Stimulated activated CD4-positive, alpha-beta T cell treated with anti-CD3 and anti-CD28 coated beads, Interleukin-1b, Interleukin-23, amount 100 ng/mL, for 48 hours (primary cell): ENCODE results near the gene KCNN3.

Source experiments
- DNase-seq: peaks from one replicate; pipeline ENCODE4 v3.0.0-alpha.2; 2020

The KCNN3 gene

GRCh38 chr1:154812877-154813276 is 57.2 kb downstream of the KCNN3 start:
- no peak for DNase-seq

GRCh38 chr1:154810571-154810970 is 59.5 kb downstream of the KCNN3 start:
- peak; percentile 11 for DNase-seq

GRCh38 chr1:154809436-154810413 is 60.4 kb downstream of the KCNN3 start:
- DNase-seq: peak; percentile 21

GRCh38 chr1:154808909-154809262 is 61.2 kb downstream of the KCNN3 start:
- no peak for DNase-seq

GRCh38 chr1:154808261-154808908 is 61.7 kb downstream of the KCNN3 start:
- DNase-seq: no peak

- no peak for DNase-seq
Measured at GRCh38 chr1:154807048-154807591, 63.0 kb downstream of the KCNN3 start.

- DNase-seq: no peak
Measured at GRCh38 chr1:154806333-154806732, 63.7 kb downstream of the KCNN3 start.

GRCh38 chr1:154802982-154803920 is 66.8 kb downstream of the KCNN3 start:
- no peak for DNase-seq

- no peak for DNase-seq
Measured at GRCh38 chr1:154802336-154802969, 67.6 kb downstream of the KCNN3 start.

GRCh38 chr1:154801234-154802011 is 68.7 kb downstream of the KCNN3 start:
- DNase-seq: no peak

- DNase-seq: no peak
Measured at GRCh38 chr1:154799188-154799587, 70.9 kb downstream of the KCNN3 start.

- no peak for DNase-seq
Measured at GRCh38 chr1:154798645-154799044, 71.4 kb downstream of the KCNN3 start.

- no peak for DNase-seq
Measured at GRCh38 chr1:154797175-154797574, 72.9 kb downstream of the KCNN3 start.

GRCh38 chr1:154796303-154796892 is 73.7 kb downstream of the KCNN3 start:
- no peak for DNase-seq

- DNase-seq: no peak
Measured at GRCh38 chr1:154794608-154795007, 75.5 kb downstream of the KCNN3 start.

GRCh38 chr1:154793685-154794084 is 76.4 kb downstream of the KCNN3 start:
- DNase-seq: no peak

GRCh38 chr1:154792899-154793298 is 77.2 kb downstream of the KCNN3 start:
- no peak for DNase-seq

GRCh38 chr1:154791292-154792166 is 78.6 kb downstream of the KCNN3 start:
- DNase-seq: peak; percentile 82

- no peak for DNase-seq
Measured at GRCh38 chr1:154788886-154789285, 81.2 kb downstream of the KCNN3 start.
